ENCODE results near the gene LYPD6B. TPM values are rescaled to one million over a fixed set of nuclear protein-coding genes. Genes with fewer than 3 reads are reported as not detected.

Gene LYPD6B
- total RNA-seq, 1 donor from 2014 or later, result 27.2 TPM

GRCh38 chr2:149261692-149262091, 223.2 kb downstream of the LYPD6B start:
- Mint-ChIP-seq H3K36me3 (no peaks in the 10 kb centered on the region), H3K4me3 (no peak overlapping the region), H3K9me3 (no peaks in the 10 kb centered on the region), H3K27me3 (ENCODE audit: low read depth) (no peaks in the 10 kb centered on the region), H3K27ac (no peak overlapping the region), H3K4me1 (peaks cover 18% of the 10 kb centered on the region)
- no peak for DNase-seq (ENCODE audit: low spot score in 2 of 2, unreplicated experiment in 2 of 2)
- no peak for TF ChIP-seq CTCF (IDR thresholded peaks at IDR 0.05; ENCODE audit: unreplicated experiment)

Other genes starting within 250 kb of the LYPD6B start
- 1.3 to 2.3 TPM (median 1.3 TPM) in 3 replicates for gene KIF5C, start 163.5 kb upstream of the LYPD6B start, total RNA-seq